Fibroblast of lung (primary cell): ENCODE measurements around the gene COX7A2. TPM values are rescaled to one million over a fixed set of nuclear protein-coding genes. Genes with fewer than 3 reads are reported as not detected.
A peak's percentile ranks its signal among the peaks of the same experiment; 100 is the strongest.

Source experiments
- DNase-seq, 2 donors: peaks; one replicate each; pipeline versions ENCODE4 v3.0.0 to v3.0.0-alpha.2; 2010; ENCODE audit warnings: low read depth in 2 of 2
- H2AFZ ChIP-seq: 2 replicates; pipeline ENCODE4 v1.5.1; 2012; ENCODE audit warnings: low read length, control low read depth, inconsistent platforms
- H3K27ac ChIP-seq: 2 replicates; pipeline ENCODE4 v1.5.1; 2011; ENCODE audit warnings: low read length, control low read depth; ENCODE audit not compliant: insufficient read depth
- H3K27me3 ChIP-seq: 2 replicates; pipeline ENCODE4 v1.5.1; 2011; ENCODE audit warnings: mild to moderate bottlenecking, low read length; ENCODE audit not compliant: control insufficient read depth, insufficient read depth
- H3K36me3 ChIP-seq: 2 replicates; pipeline ENCODE4 v1.5.1; 2011; ENCODE audit warnings: low read length; ENCODE audit not compliant: control insufficient read depth, insufficient read depth
- H3K4me1 ChIP-seq: 2 replicates; pipeline ENCODE4 v1.5.1; 2011; ENCODE audit warnings: low read length; ENCODE audit not compliant: control insufficient read depth, insufficient read depth; ENCODE audit errors: extremely low read depth
- H3K4me2 ChIP-seq: 2 replicates; pipeline ENCODE4 v1.5.1; 2011; ENCODE audit warnings: low read length, control low read depth; ENCODE audit not compliant: insufficient read depth; ENCODE audit errors: extremely low read depth
- H3K4me3 ChIP-seq, 4 experiments: fragments of 200-600 bp in 1 of 4; sonication (generic) in 1 of 4; replicated peaks in 1 of 4; 2 replicates each; pipeline ENCODE4 v1.5.1; 2011 to 2016; ENCODE audit warnings: low read length in 4 of 4, low read depth in 3 of 4, mild to moderate bottlenecking in 3 of 4, control low read depth in 2 of 4, inconsistent platforms in 1 of 4, mixed read lengths in 1 of 4; ENCODE audit not compliant: insufficient read depth in 1 of 4; ENCODE audit errors: control extremely low read depth in 1 of 4
- H3K79me2 ChIP-seq: 2 replicates; pipeline ENCODE4 v1.5.1; 2012; ENCODE audit warnings: mild to moderate bottlenecking, low read length, inconsistent platforms; ENCODE audit not compliant: control insufficient read depth, insufficient read depth
- H3K9ac ChIP-seq: 2 replicates; pipeline ENCODE4 v1.5.1; 2011; ENCODE audit warnings: mild to moderate bottlenecking, low read length, control low read depth; ENCODE audit not compliant: insufficient read depth
- H3K9me3 ChIP-seq: 2 replicates; pipeline ENCODE4 v1.5.1; 2012; ENCODE audit warnings: low read depth, low read length; ENCODE audit not compliant: control insufficient read depth, insufficient read depth
- H4K20me1 ChIP-seq: 2 replicates; pipeline ENCODE4 v1.5.1; 2011; ENCODE audit warnings: low read length; ENCODE audit not compliant: control insufficient read depth, insufficient read depth; ENCODE audit errors: extremely low read depth
- CTCF ChIP-seq, 2 donors: IDR thresholded peaks in 1 of 2; conservative IDR thresholded peaks in 1 of 2; 1 replicate in 1 of 2; 2 replicates in 1 of 2; pipeline ENCODE4 v1.5.1; 2011 to 2012; ENCODE audit warnings: low read length in 2 of 2, control low read depth in 1 of 2, inconsistent platforms in 1 of 2, low read depth in 1 of 2, mild to moderate bottlenecking in 1 of 2
- EZH2 ChIP-seq: IDR thresholded peaks from 2 replicates; pipeline ENCODE4 v1.5.1; 2012; ENCODE audit warnings: low read length, control low read depth, mild to moderate bottlenecking; ENCODE audit errors: missing control alignments
- polyA plus RNA-seq, 2 donors: library from polyadenylated mRNA; depleted of rRNA in 1 of 2; stranded (reverse) in 1 of 2; unstranded in 1 of 2; fragments of >200 nt; gene quantifications; 2 replicates each; pipeline ENCODE4 v1.2.1, GENCODE V29; 2011 to 2012; ENCODE audit warnings: missing spikeins in 1 of 2
- total RNA-seq: library from RNA; depleted of rRNA; stranded (reverse); fragments of >200 nt; gene quantifications from 2 replicates; pipeline ENCODE4 v1.2.1, GENCODE V29; 2014

The COX7A2 gene
- total and polyA plus RNA-seq, 2 donors (not counting 1 experiment from before 2014, with no cell fraction given) = 115 to 159 TPM

- DNase-seq = no peak
- H3K4me1 ChIP-seq = peaks cover 7% of the 10 kb centered on the region
- H4K20me1 ChIP-seq = no peaks in the 10 kb centered on the region
- H3K4me2 ChIP-seq = no peak overlapping the region
- H3K4me3 ChIP-seq = no peak overlapping the region
- no peak overlapping the region for H3K27ac ChIP-seq
- TF ChIP-seq CTCF (conservative IDR thresholded peaks at IDR 0.05 in 1 of 2, IDR thresholded peaks at IDR 0.05 in 1 of 2; ENCODE audit: low read depth in 1 of 2, low read length in 2 of 2) (no peak), EZH2 (no peak)
- H3K9ac ChIP-seq = no peak overlapping the region
- H3K79me2 ChIP-seq = peaks cover 15% of the 10 kb centered on the region
- no peaks in the 10 kb centered on the region for H3K27me3 ChIP-seq
- H3K9me3 ChIP-seq = no peaks in the 10 kb centered on the region
- no peak overlapping the region for H2AFZ ChIP-seq
- no peaks in the 10 kb centered on the region for H3K36me3 ChIP-seq
Observed at GRCh38 chr6:75209184-75209723, 34.3 kb downstream of the COX7A2 start.

GRCh38 chr6:75208298-75209183, 35.1 kb downstream of the COX7A2 start:
- TF ChIP-seq CTCF (conservative IDR thresholded peaks at IDR 0.05 in 1 of 2, IDR thresholded peaks at IDR 0.05 in 1 of 2; ENCODE audit: low read depth in 1 of 2, low read length in 2 of 2) (peak; percentile 87 to 88), EZH2 (no peak)
- no peak overlapping the region for H3K9ac ChIP-seq
- no peaks in the 10 kb centered on the region for H3K36me3 ChIP-seq
- H2AFZ ChIP-seq = peak overlapping the region; percentile 58
- peaks cover 21% of the 10 kb centered on the region for H3K79me2 ChIP-seq
- H3K9me3 ChIP-seq = no peaks in the 10 kb centered on the region
- no peaks in the 10 kb centered on the region for H4K20me1 ChIP-seq
- peaks cover 7% of the 10 kb centered on the region for H3K4me1 ChIP-seq
- peak overlapping the region in 2 of 4 experiments; percentile 17 to 40 for H3K4me3 ChIP-seq
- H3K4me2 ChIP-seq = peak overlapping the region; percentile 80
- no peaks in the 10 kb centered on the region for H3K27me3 ChIP-seq
- H3K27ac ChIP-seq = peak overlapping the region; percentile 99
- DNase-seq = peak; percentile 66 to 87

GRCh38 chr6:75206576-75207342, 36.8 kb downstream of the COX7A2 start:
- Histone ChIP-seq H3K9ac (peak overlapping the region; percentile 90), H3K9me3 (no peaks in the 10 kb centered on the region)

More at GRCh38 chr6:75206576-75207342, 36.8 kb downstream of the COX7A2 start:
- Histone ChIP-seq H3K27ac (peak overlapping the region; percentile 99), H3K79me2 (peaks cover 38% of the 10 kb centered on the region), H3K4me3 (peak overlapping the region; percentile 41 to 92 (median 78)), H2AFZ (peak overlapping the region; percentile 38), H4K20me1 (no peaks in the 10 kb centered on the region), H3K36me3 (peaks cover 8% of the 10 kb centered on the region), H3K4me2 (peak overlapping the region; percentile 73), H3K27me3 (no peaks in the 10 kb centered on the region), H3K4me1 (peaks cover 12% of the 10 kb centered on the region)
- TF ChIP-seq EZH2 (no peak), CTCF (conservative IDR thresholded peaks at IDR 0.05 in 1 of 2, IDR thresholded peaks at IDR 0.05 in 1 of 2; ENCODE audit: low read depth in 1 of 2, low read length in 2 of 2) (no peak)
- DNase-seq = peak in 1 of 2 donors; percentile 67
